GM12892 (cell line): ENCODE data around the gene OR2V1.

Source experiments
- POLR2A ChIP-seq: IDR thresholded peaks from 2 replicates; pipeline ENCODE4 v1.6.1; 2011; ENCODE audit warnings: low read depth, low read length, control low read depth
- POLR2AphosphoS5 ChIP-seq: IDR thresholded peaks from 2 replicates; pipeline ENCODE4 v1.6.1; 2011; ENCODE audit warnings: low read depth, low read length, control low read depth
- TAF1 ChIP-seq: IDR thresholded peaks from 2 replicates; pipeline ENCODE4 v1.6.1; 2011; ENCODE audit warnings: low read depth, mild to moderate bottlenecking, control low read depth, low read length, borderline replicate concordance

- TF ChIP-seq TAF1 (no peak), POLR2AphosphoS5 (no peak), POLR2A (no peak)
Observed at GRCh38 chr5:181127456-181127855, 3.5 kb downstream of the OR2V1 start.
